ENCODE data around the gene TEX38.
A peak's percentile ranks its signal among the peaks of the same experiment; 100 is the strongest.
"Not testable (repeated sequence)": the region's sequence is repeated elsewhere in the genome, so short reads cannot be mapped to it uniquely, and the experiment has no call there.

The TEX38 gene

GRCh38 chr1:46655848-46656247, 15.8 kb upstream of the TEX38 start:
- DNase-seq (ENCODE audit: low read depth in 3 of 3) = no peak

GRCh38 chr1:46656643-46657042, 15.0 kb upstream of the TEX38 start:
- DNase-seq (ENCODE audit: low read depth in 3 of 3) = no peak

- DNase-seq (ENCODE audit: low read depth in 3 of 3) = no peak
These were observed 13.9 kb upstream of the TEX38 start for GRCh38 chr1:46657775-46658174.

- DNase-seq (ENCODE audit: low read depth in 3 of 3) = no peak
These were observed 12.3 kb upstream of the TEX38 start for GRCh38 chr1:46659307-46659870.

GRCh38 chr1:46660116-46660515, 11.5 kb upstream of the TEX38 start:
- not testable (repeated sequence) for DNase-seq (ENCODE audit: low read depth in 3 of 3)

- not testable (repeated sequence) for DNase-seq (ENCODE audit: low read depth in 3 of 3)
These were observed 8.7 kb upstream of the TEX38 start for GRCh38 chr1:46662919-46663318.

- no peak for DNase-seq (ENCODE audit: low read depth in 3 of 3)
These were observed 5.7 kb upstream of the TEX38 start for GRCh38 chr1:46665983-46666382.

- peak; percentile 34 to 66 (median 51) for DNase-seq (ENCODE audit: low read depth in 3 of 3)
These were observed 3.6 kb upstream of the TEX38 start, which contains the start of gene ATPAF1 for GRCh38 chr1:46667782-46668760. TSS of gene ATPAF1 (minus strand) at chr1:46668364. CDS start at chr1:46668322, 42 bp downstream.

GRCh38 chr1:46670134-46670533, 1.5 kb upstream of the TEX38 start:
- no peak for DNase-seq (ENCODE audit: low read depth in 3 of 3)

- no peak for DNase-seq (ENCODE audit: low read depth in 3 of 3)
These were observed 1.0 kb downstream of the TEX38 start for GRCh38 chr1:46672696-46673095.

GRCh38 chr1:46673749-46674182, 2.1 kb downstream of the TEX38 start:
- DNase-seq (ENCODE audit: low read depth in 3 of 3) = no peak

- no peak for DNase-seq (ENCODE audit: low read depth in 3 of 3)
These were observed 4.1 kb downstream of the TEX38 start for GRCh38 chr1:46675549-46676314.

- DNase-seq (ENCODE audit: low read depth in 3 of 3) = no peak
These were observed 4.9 kb downstream of the TEX38 start for GRCh38 chr1:46676531-46676930.

GRCh38 chr1:46677339-46677738, 5.7 kb downstream of the TEX38 start:
- no peak for DNase-seq (ENCODE audit: low read depth in 3 of 3)

GRCh38 chr1:46679789-46680573, 8.3 kb downstream of the TEX38 start:
- DNase-seq (ENCODE audit: low read depth in 3 of 3) = no peak

GRCh38 chr1:46681333-46682034, 9.8 kb downstream of the TEX38 start:
- no peak for DNase-seq (ENCODE audit: low read depth in 3 of 3)

- DNase-seq (ENCODE audit: low read depth in 3 of 3) = no peak
These were observed 10.4 kb downstream of the TEX38 start for GRCh38 chr1:46682064-46682463.

- no peak for DNase-seq (ENCODE audit: low read depth in 3 of 3)
These were observed 13.0 kb downstream of the TEX38 start for GRCh38 chr1:46684670-46685069.

GRCh38 chr1:46686255-46686654, 14.6 kb downstream of the TEX38 start:
- no peak for DNase-seq (ENCODE audit: low read depth in 3 of 3)

GRCh38 chr1:46687093-46687659, 15.5 kb downstream of the TEX38 start:
- DNase-seq (ENCODE audit: low read depth in 3 of 3) = no peak

Data from stimulated activated CD4-positive, alpha-beta T cell treated with anti-CD3 and anti-CD28 coated beads, TNF-alpha, amount 100 ng/mL, for 24 hours (primary cell).